Astrocyte of the hippocampus (primary cell): ENCODE measurements around the gene VPS54.
A peak's percentile ranks its signal among the peaks of the same experiment; 100 is the strongest.

Source experiments
- DNase-seq: peaks from one replicate; pipeline ENCODE4 v3.0.0; 2011; ENCODE audit warnings: low read depth, low spot score

Gene VPS54

GRCh38 chr2:64019083-64019974 lies at the start of gene VPS54:
Gene VPS54 (minus strand): TSS chr2:64019428. CDS start chr2:63983999, 35,429 bp downstream.
- peak; percentile 86 for DNase-seq

GRCh38 chr2:64067326-64067725 lies 48.1 kb upstream of the VPS54 start:
- no peak for DNase-seq

GRCh38 chr2:64065516-64065915 lies 46.3 kb upstream of the VPS54 start:
- no peak for DNase-seq

- DNase-seq = peak; percentile 81
Measured at GRCh38 chr2:64063924-64064331, 44.7 kb upstream of the VPS54 start.

- no peak for DNase-seq
Measured at GRCh38 chr2:64063454-64063853, 44.2 kb upstream of the VPS54 start.

- DNase-seq = peak; percentile 46
Measured at GRCh38 chr2:64062840-64063239, 43.6 kb upstream of the VPS54 start.

GRCh38 chr2:64059270-64059669 lies 40.0 kb upstream of the VPS54 start:
- DNase-seq = no peak

- no peak for DNase-seq
Measured at GRCh38 chr2:64056021-64056420, 36.8 kb upstream of the VPS54 start.

- DNase-seq = no peak
Measured at GRCh38 chr2:64054161-64054915, 35.1 kb upstream of the VPS54 start.

- peak; percentile 7 for DNase-seq
Measured at GRCh38 chr2:64052463-64053241, 33.4 kb upstream of the VPS54 start.

- peak; percentile 80 for DNase-seq
Measured at GRCh38 chr2:64049633-64050220, 30.5 kb upstream of the VPS54 start.

- DNase-seq = no peak
Measured at GRCh38 chr2:64045938-64046337, 26.7 kb upstream of the VPS54 start.

- no peak for DNase-seq
Measured at GRCh38 chr2:64040161-64040560, 20.9 kb upstream of the VPS54 start.

- peak; percentile 46 for DNase-seq
Measured at GRCh38 chr2:64036034-64036705, 16.9 kb upstream of the VPS54 start.

- DNase-seq = peak; percentile 18
Measured at GRCh38 chr2:64035072-64035942, 16.1 kb upstream of the VPS54 start.

GRCh38 chr2:64029116-64029665 lies 10.0 kb upstream of the VPS54 start:
- DNase-seq = no peak

- no peak for DNase-seq
Measured at GRCh38 chr2:64025741-64026140, 6.5 kb upstream of the VPS54 start.

- DNase-seq = no peak
Measured at GRCh38 chr2:64024259-64024949, 5.2 kb upstream of the VPS54 start.
